NCI-H2107 treated with DMSO at 0.1 percent for 48 hours (cell line): ENCODE measurements around the gene LEFTY2.
A peak's percentile ranks its signal among the peaks of the same experiment; 100 is the strongest.
"Not testable (repeated sequence)": the region's sequence is repeated elsewhere in the genome, so short reads cannot be mapped to it uniquely, and the experiment has no call there.

Experiments used
- DNase-seq: peaks from one replicate; lab custom pipeline; 2025; ENCODE audit not compliant: unreplicated experiment; lab: John Stamatoyannopoulos, UW

Gene LEFTY2

GRCh38 chr1:225908013-225908640, 32.9 kb downstream of the LEFTY2 start:
- no peak for DNase-seq

- no peak for DNase-seq
Observed at GRCh38 chr1:225907341-225907740, 33.7 kb downstream of the LEFTY2 start.

- DNase-seq, result no peak
Observed at GRCh38 chr1:225906467-225906866, 34.6 kb downstream of the LEFTY2 start.

- no peak for DNase-seq
Observed at GRCh38 chr1:225903623-225904022, 37.4 kb downstream of the LEFTY2 start.

- no peak for DNase-seq
Observed at GRCh38 chr1:225899044-225899925, 41.7 kb downstream of the LEFTY2 start.

- peak; percentile 26 for DNase-seq
Observed at GRCh38 chr1:225897595-225898514, 43.2 kb downstream of the LEFTY2 start.

- peak; percentile 68 for DNase-seq
Observed at GRCh38 chr1:225896937-225897549, 44.0 kb downstream of the LEFTY2 start.

- no peak for DNase-seq
Observed at GRCh38 chr1:225896494-225896893, 44.5 kb downstream of the LEFTY2 start.

GRCh38 chr1:225892307-225892706, 48.7 kb downstream of the LEFTY2 start:
- DNase-seq, result no peak

- no peak for DNase-seq
Observed at GRCh38 chr1:225891229-225891972, 49.6 kb downstream of the LEFTY2 start.

GRCh38 chr1:225890346-225891228, 50.4 kb downstream of the LEFTY2 start:
- no peak for DNase-seq

GRCh38 chr1:225889743-225890142, 51.3 kb downstream of the LEFTY2 start:
- no peak for DNase-seq

- DNase-seq, result no peak
Observed at GRCh38 chr1:225888898-225889601, 52.0 kb downstream of the LEFTY2 start, which contains the start of gene LEFTY1. TSS of gene LEFTY1 (minus strand) at chr1:225889146. CDS start at chr1:225889066, 80 bp downstream.

GRCh38 chr1:225888289-225888897, 52.6 kb downstream of the LEFTY2 start:
- DNase-seq, result no peak

- not testable (repeated sequence) for DNase-seq
Observed at GRCh38 chr1:225887554-225888288, 53.3 kb downstream of the LEFTY2 start.

GRCh38 chr1:225887030-225887314, 54.0 kb downstream of the LEFTY2 start:
- DNase-seq, result no peak
